NCI-H1105 treated with DMSO at 0.1 percent for 48 hours (cell line): ENCODE results near the gene KLF6.
A peak's percentile ranks its signal among the peaks of the same experiment; 100 is the strongest.
"Not testable (repeated sequence)": the region's sequence is repeated elsewhere in the genome, so short reads cannot be mapped to it uniquely, and the experiment has no call there.

Experiments
- DNase-seq: peaks from one replicate; lab custom pipeline; 2025; lab: John Stamatoyannopoulos, UW

The KLF6 gene

GRCh38 chr10:3756360-3756740 lies 28.7 kb downstream of the KLF6 start:
- no peak for DNase-seq

- no peak for DNase-seq
Measured at GRCh38 chr10:3755440-3756359, 29.3 kb downstream of the KLF6 start.

GRCh38 chr10:3754727-3755439 lies 30.1 kb downstream of the KLF6 start:
- DNase-seq: no peak

- DNase-seq: no peak
Measured at GRCh38 chr10:3750854-3751253, 34.2 kb downstream of the KLF6 start.

GRCh38 chr10:3750006-3750816 lies 34.8 kb downstream of the KLF6 start:
- DNase-seq: peak; percentile 1

- DNase-seq: no peak
Measured at GRCh38 chr10:3749600-3749999, 35.4 kb downstream of the KLF6 start.

GRCh38 chr10:3749011-3749410 lies 36.0 kb downstream of the KLF6 start:
- DNase-seq: no peak

- no peak for DNase-seq
Measured at GRCh38 chr10:3748484-3748883, 36.5 kb downstream of the KLF6 start.

GRCh38 chr10:3747984-3748383 lies 37.0 kb downstream of the KLF6 start:
- DNase-seq: no peak

GRCh38 chr10:3747248-3747960 lies 37.6 kb downstream of the KLF6 start:
- DNase-seq: no peak

- no peak for DNase-seq
Measured at GRCh38 chr10:3746634-3747033, 38.4 kb downstream of the KLF6 start.

GRCh38 chr10:3745521-3745920 lies 39.5 kb downstream of the KLF6 start:
- DNase-seq: peak; percentile 71

GRCh38 chr10:3741688-3742461 lies 43.1 kb downstream of the KLF6 start:
- DNase-seq: no peak

GRCh38 chr10:3740157-3740871 lies 44.7 kb downstream of the KLF6 start:
- no peak for DNase-seq

- DNase-seq: no peak
Measured at GRCh38 chr10:3738855-3739350, 46.1 kb downstream of the KLF6 start.

- no peak for DNase-seq
Measured at GRCh38 chr10:3737864-3738263, 47.1 kb downstream of the KLF6 start.

- no peak for DNase-seq
Measured at GRCh38 chr10:3735175-3735574, 49.8 kb downstream of the KLF6 start.

- DNase-seq: no peak
Measured at GRCh38 chr10:3734111-3734510, 50.9 kb downstream of the KLF6 start.

GRCh38 chr10:3732183-3732582 lies 52.8 kb downstream of the KLF6 start:
- not testable (repeated sequence) for DNase-seq

GRCh38 chr10:3729397-3729976 lies 55.5 kb downstream of the KLF6 start:
- DNase-seq: no peak
